Measurements from ENCODE around the gene C3AR1.
"Not testable (repeated sequence)": the region's sequence is repeated elsewhere in the genome, so short reads cannot be mapped to it uniquely, and the experiment has no call there.

Gene C3AR1

DNA sequence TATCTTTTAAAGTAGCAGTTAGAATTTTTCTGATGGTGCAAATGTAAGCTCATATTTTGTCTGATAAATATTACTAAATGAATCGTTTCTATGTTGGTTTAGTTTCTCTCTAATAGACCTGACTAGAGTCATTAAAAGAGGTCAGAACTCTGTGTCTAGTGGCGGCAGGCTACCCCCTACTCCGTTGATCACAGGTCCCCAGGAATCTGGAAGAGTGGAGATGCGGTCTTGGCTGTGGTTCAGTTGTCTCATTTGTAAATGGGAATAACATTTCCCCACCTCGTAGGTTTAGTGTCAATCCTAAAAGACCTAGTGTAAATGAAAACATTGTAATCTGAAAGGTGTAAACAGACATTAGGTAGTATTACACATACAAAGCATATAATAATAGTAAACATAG, 38.3 kb downstream of the C3AR1 start:
- no peak for DNase-seq (ENCODE audit: low spot score)

DNA sequence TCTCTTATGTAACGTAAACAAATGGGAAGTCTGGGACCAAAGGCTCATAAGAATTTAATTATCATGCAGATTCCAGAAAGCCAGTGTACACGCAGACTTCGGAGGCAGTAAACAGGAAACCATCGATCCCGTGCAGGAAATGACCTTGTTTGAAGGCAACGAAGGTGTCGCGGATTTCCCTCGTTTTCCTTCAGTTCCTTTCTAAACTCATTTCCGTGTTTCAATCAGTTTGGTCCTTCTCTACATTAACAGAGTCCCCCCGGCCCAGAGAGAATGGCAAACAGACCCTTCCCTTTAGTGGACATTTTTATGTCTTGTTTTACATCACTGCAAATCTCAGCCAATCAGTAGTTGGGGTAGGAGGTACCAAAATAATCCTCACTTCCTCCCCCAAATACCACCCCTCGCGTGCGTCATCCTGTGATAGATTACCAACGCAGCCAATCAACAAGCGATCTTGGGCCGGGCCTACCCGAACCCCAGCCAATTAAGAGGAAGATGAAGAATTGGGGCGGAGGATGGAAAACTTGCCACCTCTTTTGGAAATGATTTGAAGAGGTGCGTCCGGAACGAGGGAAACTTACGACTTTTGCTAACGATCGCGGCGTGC, 39.8 kb downstream of the C3AR1 start:
- DNase-seq (ENCODE audit: low spot score): peak; percentile 99

DNA sequence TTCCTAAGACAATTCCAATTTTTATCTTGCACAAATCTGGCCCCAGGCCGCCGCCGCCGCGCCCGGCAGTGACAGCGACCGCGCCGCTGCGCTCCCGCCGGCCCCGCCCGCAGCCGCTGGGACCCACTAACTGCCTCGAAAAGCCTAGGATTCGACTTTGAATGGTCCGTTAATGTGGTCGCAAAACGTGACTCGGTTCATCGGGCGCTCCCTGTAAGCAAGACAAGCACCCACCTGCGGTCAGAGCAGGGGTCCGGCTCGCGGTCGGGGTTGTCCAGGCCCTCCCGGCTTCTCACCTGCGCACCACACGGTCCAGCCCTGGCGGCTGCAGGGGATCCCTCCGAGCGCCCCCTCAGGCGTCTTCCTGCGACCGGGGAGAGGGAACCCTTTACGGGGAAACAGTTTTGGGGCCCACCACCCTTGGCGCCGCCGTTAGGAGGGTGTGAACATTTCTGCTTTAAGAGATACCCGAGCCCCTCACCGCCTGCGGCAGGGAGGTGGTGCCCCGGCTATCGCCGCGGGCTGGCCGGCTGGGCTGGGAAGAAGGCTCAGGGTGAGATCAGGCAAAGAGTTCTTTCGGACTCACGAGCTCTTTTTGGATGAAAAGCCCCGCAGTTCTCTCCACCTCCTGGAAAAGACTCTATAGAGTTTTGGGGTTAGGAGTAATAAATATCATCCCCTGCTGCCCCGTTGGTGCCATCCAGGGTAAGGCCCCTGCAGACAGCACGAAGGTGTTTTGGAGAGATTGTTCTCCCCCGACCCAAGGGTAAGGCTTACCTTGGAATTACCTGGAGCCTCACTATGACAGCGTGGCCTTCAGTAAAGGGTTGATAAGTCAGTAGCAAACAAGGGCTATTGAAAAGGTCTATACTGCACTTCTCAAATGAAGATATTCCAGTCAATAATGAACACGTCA, 47.2 kb downstream of the C3AR1 start:
- DNase-seq (ENCODE audit: low spot score): no peak

DNA sequence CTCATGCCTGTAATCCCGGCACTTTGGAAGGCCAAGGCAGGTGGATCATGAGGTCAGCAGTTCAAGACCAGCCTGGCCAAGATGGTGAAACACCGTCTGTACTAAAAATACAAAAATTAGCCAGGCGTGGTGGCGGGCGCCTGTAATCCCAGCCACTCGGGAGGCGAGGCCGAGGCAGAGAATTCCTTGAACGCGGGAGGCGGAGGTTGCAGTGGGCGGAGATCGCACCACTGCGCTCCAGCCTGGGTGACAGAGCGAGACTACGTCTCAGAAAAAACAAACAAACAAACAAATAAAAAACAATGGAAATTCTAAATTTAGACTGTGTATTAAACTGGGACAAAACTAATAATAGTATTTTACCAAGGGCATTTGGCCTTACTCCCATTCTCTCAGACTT, 47.9 kb downstream of the C3AR1 start:
- DNase-seq (ENCODE audit: low spot score): not testable (repeated sequence)

DNA sequence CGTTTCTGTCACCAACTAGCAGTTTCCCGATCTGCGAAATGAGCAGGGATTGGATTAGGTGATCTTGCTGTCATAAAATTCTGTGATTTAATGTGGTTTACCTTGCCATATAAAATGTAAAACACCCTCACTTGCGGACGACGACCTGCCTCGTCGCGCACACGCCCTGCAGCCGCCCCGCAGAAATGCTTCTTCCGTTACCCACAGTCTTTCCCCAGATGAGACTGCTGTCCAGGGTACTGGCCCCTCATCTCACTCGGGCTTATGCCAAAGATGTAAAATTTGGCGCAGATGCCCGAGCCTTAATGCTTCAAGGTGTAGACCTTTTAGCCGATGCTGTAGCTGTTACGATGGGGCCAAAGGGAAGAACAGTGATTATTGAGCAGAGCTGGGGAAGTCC, 51.3 kb downstream of the C3AR1 start:
- DNase-seq (ENCODE audit: low spot score): no peak

DNA sequence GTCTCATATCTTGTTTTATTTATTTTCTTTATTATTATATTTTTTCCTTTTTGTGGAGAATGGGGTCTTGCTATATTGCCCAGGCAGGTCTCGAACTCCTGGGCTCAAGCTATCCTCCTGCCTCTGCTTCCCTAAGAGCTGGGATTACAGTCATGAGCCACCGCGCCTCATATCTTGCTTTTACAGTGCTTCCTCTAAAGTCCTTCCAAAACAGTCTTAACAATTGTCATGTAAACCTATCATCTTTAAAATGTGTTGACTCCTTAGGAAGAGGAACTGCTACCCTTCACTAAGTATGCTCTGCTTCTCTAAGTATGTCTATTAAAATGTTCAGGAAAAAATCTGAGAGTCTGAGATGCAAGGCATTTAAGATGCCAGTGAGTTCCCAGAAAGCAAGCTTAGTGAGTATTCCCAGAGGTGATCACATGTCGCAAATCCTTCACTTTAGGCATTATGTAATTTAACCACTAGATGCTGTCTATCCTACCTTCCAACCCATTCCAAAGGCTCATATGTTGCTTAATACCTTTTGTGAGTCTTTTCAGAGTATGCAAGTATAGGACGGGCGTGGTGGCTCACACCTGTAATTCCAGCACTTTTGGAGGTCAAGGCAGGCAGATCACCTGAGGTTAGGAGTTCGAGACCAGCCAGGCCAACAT, 53.4 kb downstream of the C3AR1 start:
- no peak for DNase-seq (ENCODE audit: low spot score)

DNA sequence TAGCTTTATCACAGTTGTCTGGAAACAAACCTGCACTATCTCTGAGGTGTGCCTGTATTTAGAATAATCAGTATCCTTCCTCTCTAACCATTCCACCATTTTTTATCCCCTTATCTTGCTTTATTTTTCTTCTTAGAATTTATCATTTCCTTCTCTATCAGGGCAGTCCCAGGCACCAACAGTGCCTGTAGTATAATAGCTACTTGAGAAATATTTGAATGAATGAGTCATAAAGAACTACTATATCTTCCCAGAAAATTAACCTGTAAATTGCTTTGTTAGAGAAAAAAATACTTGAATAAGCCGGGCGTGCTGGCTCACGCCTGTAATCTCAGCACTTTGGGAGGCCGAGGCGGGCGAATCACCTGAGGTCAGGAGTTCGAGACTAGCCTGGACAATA, 54.8 kb downstream of the C3AR1 start:
- DNase-seq (ENCODE audit: low spot score): no peak
